NOMO-1 (cell line): Measurements from ENCODE around the gene ADGRL1.
"Not testable (repeated sequence)": the region's sequence is repeated elsewhere in the genome, so short reads cannot be mapped to it uniquely, and the experiment has no call there.

Experiments used
- DNase-seq, 2 experiments: peaks; one replicate each; lab custom pipeline; 2025; ENCODE audit not compliant: unreplicated experiment in 2 of 2; lab: John Stamatoyannopoulos, UW

Gene ADGRL1

GRCh38 chr19:14196105-14196504 lies 9.9 kb downstream of the ADGRL1 start:
- DNase-seq: peak; percentile 6 to 18

DNA sequence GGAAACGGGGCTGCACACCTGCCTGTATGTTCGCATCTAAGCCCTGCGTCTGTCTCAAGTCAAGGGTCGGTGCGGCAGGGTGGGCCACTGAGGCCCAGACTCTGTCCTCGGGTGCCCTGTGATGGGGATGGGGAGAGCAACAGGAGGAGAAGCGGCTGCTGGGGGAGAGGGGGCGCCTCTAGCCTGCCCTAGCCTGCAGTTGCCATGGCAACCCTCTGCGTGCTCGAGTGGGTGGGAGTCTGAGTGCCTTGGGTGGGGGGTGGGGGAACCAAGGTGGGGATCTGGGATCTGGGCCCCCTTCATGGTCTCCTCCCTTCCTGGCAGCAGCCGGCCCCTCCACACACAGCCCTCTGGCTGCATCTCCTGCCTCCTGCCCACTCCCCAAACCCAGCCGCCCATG lies 10.8 kb downstream of the ADGRL1 start:
- not testable (repeated sequence) for DNase-seq

- DNase-seq: no peak
These were observed 16.6 kb downstream of the ADGRL1 start for GRCh38 chr19:14189415-14189814.

DNA sequence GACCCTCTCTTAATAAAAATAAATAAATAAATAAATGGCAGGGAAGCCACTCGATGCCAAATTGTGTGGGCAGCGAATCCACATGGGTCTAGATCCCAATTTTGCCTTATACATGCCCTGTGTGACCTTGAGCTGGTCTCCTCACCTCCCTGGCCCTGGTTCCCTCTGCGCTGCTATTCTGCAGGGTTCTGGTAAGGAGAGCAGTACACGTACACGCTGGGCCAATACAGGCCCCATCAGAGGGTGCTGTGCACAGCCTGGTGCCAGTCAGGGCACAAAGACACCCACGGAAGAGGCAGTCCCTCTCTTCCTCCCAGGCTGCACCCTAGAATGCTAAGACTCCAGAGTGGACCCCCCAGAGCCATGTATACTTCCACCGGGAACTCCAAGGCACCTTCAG lies 17.9 kb downstream of the ADGRL1 start:
- not testable (repeated sequence) for DNase-seq

- DNase-seq: peak; percentile 12 to 18
These were observed 18.4 kb downstream of the ADGRL1 start for GRCh38 chr19:14187561-14187960.

- not testable (repeated sequence) for DNase-seq
These were observed 19.3 kb downstream of the ADGRL1 start for GRCh38 chr19:14186684-14187083.

DNA sequence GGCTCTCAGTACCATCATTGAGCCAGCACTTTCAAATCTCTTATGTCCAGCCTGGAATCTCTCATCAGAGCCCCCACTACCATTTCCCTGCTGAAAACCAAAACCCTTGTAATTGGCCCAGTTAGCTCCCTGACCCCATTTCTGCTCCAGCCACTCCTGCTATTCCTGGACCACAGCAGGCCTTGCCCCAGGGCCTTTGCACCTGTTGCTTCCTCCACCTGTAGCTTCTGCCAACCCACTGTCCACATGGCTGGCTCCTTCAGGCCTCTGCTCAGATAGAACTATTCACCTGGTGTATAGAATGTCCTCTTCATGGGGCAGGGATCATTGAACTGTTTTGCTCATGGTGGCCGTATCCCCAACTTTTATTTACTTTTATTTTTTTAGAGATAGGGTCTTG lies 20.3 kb downstream of the ADGRL1 start:
- not testable (repeated sequence) for DNase-seq

- no peak for DNase-seq
These were observed 20.8 kb downstream of the ADGRL1 start for GRCh38 chr19:14185158-14185557.

DNA sequence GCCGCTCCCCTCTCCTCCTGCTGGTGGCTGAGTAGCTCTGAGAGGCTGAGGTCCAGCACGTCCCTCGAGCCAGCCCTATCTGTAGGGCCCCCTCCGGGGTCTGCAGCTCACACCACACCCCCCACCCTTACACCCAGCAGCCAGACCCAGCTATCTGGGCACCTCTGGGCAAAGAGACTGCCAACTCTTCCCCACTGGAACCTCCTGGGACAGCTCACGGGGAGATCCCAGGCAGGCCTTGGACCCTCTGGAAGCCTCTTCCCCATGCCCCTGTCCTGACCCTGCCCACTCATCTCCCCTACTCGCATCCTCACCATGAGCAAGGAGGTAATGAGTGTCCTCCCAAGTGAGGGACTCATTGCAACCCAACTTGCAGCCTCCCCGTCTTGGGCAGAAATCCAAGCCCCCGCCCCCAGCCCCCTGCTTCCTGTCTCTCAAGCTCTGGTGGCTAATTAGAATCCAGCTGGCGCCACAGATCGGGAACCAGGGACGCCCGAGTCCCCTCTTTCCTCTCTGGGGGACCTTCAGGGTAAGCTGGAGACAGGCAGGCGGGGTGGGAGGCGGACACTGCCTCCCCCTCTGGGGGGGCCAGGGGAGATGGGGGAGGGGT lies 22.1 kb downstream of the ADGRL1 start:
- no peak for DNase-seq

DNA sequence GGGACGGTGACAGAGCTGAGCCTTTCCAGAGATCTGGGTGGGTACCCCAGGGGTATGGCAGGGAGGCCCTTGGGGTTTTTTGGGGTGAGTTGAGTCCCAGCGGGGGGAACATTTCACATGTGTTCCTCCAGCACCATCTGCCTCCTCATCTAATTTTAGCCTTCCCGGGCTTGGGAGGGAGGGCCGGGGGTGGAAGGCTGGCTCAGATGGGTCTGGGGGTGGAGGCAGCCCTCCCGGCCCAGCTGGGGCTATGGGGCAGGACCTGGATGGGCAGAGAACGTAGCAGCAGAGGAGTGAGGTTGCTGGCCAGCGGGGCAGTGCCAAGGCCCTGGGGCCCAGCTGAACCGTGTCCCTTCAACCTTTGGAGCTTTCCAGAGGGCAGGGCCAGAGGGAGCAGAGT lies 23.5 kb downstream of the ADGRL1 start:
- no peak for DNase-seq

DNA sequence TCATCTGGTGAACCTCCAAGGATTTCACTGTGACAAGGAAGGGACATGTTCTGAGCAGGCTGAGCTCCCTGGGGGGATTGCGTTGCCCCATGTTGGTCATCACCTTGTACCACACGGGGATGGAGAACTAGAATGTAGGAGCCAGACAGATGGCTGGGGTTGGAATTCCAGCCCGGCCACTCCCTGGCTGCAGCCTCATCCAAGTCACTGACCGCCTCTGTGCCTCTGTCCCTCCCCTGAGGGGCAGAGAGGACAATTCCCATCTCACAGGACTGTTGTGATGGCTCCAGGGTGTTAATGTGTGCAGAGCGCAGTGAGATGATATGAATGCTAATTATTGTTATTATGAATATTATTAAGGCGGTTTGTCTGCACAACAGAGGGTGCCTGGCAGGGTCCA lies 24.1 kb downstream of the ADGRL1 start:
- DNase-seq: no peak

GRCh38 chr19:14181199-14181598 lies 24.8 kb downstream of the ADGRL1 start:
- DNase-seq: not testable (repeated sequence)

- DNase-seq: no peak
These were observed 28.4 kb downstream of the ADGRL1 start for GRCh38 chr19:14177496-14178074.

GRCh38 chr19:14175351-14175792 lies 30.6 kb downstream of the ADGRL1 start:
- no peak for DNase-seq

GRCh38 chr19:14174883-14175282 lies 31.1 kb downstream of the ADGRL1 start:
- DNase-seq: no peak

GRCh38 chr19:14168993-14169392 lies 37.0 kb downstream of the ADGRL1 start:
- DNase-seq: no peak

DNA sequence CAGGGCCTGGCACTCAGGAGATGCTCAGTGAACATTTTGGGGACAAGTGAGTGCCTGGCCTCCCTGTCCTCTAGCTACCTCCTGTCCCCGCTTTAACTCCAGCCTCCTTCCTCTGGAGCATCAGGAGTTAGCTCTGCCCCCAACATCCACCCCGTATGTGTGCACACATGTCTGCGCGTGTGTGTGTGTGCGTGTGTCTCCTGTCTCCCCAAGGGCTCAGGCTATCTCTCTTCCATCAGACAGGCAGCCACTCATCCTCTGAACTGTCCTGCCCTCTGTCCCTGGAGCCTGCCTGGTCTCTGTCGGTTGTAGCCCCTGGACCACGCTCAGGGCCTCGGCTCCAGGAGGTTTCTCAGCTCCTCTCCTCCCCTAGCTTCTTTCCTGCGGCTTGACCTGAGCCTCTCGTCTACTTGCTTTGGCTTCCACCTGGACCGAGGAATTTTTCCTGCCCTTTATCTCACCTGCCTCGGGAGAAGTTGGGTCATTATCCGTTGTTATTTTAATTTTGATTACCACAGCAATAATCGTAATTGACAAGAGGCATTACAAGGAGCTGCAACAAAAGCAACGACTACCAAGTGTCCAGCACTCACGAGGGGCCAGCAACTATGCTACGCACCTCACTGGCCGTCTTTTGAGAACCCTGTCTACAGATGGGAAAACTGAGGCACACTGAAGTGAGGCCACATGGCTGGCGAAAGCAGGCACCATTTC lies 37.6 kb downstream of the ADGRL1 start:
- DNase-seq: no peak

DNA sequence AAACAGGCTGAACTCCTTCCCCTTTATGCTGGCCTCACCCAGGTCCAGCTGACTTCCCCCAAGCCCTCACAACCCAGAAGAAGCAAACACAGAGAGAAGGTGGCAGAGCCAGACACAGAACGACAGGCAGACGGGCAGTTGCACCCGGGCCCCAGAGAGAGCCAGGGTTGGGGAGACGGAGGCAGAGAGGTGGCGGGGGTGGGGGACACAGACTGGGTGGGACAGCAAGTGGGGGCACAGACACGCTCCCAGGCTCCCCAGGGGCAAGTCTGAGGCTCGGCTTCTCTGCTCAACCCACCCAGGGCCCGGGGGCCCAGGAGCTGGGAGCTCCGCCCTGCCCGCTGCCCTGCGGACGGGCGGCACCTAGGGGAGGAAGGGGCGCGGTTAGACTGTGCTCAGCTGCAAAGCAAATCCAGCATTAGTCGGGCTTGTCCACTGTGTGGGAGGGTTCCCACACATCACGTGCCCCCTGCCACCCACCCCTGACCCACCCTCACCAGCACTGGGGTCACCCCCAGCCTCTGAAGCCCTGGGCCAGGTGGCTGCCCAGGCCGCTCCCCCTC lies 38.3 kb downstream of the ADGRL1 start:
- DNase-seq: no peak

DNA sequence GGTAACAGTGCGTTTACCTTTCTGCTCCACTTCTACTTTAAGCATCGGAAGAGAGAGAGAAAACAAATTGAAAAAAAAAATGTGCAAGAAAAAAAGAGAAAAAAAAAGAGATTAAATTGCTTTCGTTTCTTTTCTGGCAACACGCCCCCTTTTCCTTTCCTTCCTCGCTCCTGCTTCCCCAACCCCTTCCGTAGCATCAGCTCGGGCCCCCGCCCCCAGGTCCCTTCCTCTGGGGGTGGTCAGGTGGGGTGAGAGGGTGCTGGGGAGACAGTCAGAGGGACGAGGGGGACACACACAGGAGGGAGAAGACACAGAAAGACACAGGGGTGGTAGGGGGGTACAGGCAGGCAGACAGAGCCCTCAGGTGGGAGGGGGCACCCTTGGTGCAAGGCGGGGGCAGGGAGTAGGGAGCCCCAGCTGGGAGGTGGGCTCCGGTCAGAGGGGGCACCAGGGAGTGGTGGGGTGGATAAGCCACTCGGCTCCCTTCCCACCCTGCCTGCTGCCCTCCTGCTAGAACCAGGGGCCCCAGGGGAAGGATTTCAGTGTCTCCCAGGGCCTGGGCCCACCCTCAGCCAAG lies 38.9 kb downstream of the ADGRL1 start:
- no peak for DNase-seq

GRCh38 chr19:14165990-14166830 lies 39.8 kb downstream of the ADGRL1 start:
- no peak for DNase-seq
